Stimulated activated naive CD4-positive, alpha-beta T cell (primary cell): ENCODE data around the gene CCL13.

Source experiments
- DNase-seq, 6 experiments: peaks; one replicate each; lab custom pipeline; 2025; lab: John Stamatoyannopoulos, UW

CCL13 gene

GRCh38 chr17:34363183-34363661 lies 6.9 kb downstream of the CCL13 start, which contains the start of gene CCL1:
Gene CCL1 (minus strand): TSS chr17:34363233. CDS start chr17:34363161, 72 bp downstream.
- no peak for DNase-seq

- DNase-seq = no peak
Observed at GRCh38 chr17:34364751-34365150, 8.5 kb downstream of the CCL13 start.

GRCh38 chr17:34365340-34365739 lies 9.1 kb downstream of the CCL13 start:
- DNase-seq = no peak

GRCh38 chr17:34366010-34366409 lies 9.7 kb downstream of the CCL13 start:
- no peak for DNase-seq

- DNase-seq = no peak
Observed at GRCh38 chr17:34366529-34367107, 10.3 kb downstream of the CCL13 start.

- no peak for DNase-seq
Observed at GRCh38 chr17:34367486-34368195, 11.4 kb downstream of the CCL13 start.

GRCh38 chr17:34368196-34368945 lies 12.1 kb downstream of the CCL13 start:
- no peak for DNase-seq

GRCh38 chr17:34368946-34369500 lies 12.7 kb downstream of the CCL13 start:
- no peak for DNase-seq

- no peak for DNase-seq
Observed at GRCh38 chr17:34369571-34369970, 13.3 kb downstream of the CCL13 start.

GRCh38 chr17:34370376-34370996 lies 14.2 kb downstream of the CCL13 start:
- no peak for DNase-seq

- DNase-seq = no peak
Observed at GRCh38 chr17:34370997-34371395, 14.7 kb downstream of the CCL13 start.

GRCh38 chr17:34371405-34372100 lies 15.3 kb downstream of the CCL13 start:
- DNase-seq = no peak

- no peak for DNase-seq
Observed at GRCh38 chr17:34374457-34374856, 18.2 kb downstream of the CCL13 start.

- DNase-seq = no peak
Observed at GRCh38 chr17:34375426-34375997, 19.2 kb downstream of the CCL13 start.

GRCh38 chr17:34377078-34377823 lies 21.0 kb downstream of the CCL13 start:
- DNase-seq = no peak

GRCh38 chr17:34378664-34379101 lies 22.4 kb downstream of the CCL13 start:
- DNase-seq = no peak

GRCh38 chr17:34379868-34380267 lies 23.6 kb downstream of the CCL13 start:
- no peak for DNase-seq

- no peak for DNase-seq
Observed at GRCh38 chr17:34382621-34383124, 26.4 kb downstream of the CCL13 start.

- DNase-seq = no peak
Observed at GRCh38 chr17:34383216-34383615, 26.9 kb downstream of the CCL13 start.

GRCh38 chr17:34384271-34384670 lies 28.0 kb downstream of the CCL13 start:
- no peak for DNase-seq
